Measurements from ENCODE around the gene ARHGAP15. TPM values are rescaled to one million over a fixed set of nuclear protein-coding genes. Genes with fewer than 3 reads are reported as not detected.

The ARHGAP15 gene
- total and polyA plus RNA-seq, 5 experiments from 2014 or later, result 130 to 299 (median 217) TPM

GRCh38 chr2:143123911-143124310 is 5.3 kb upstream of the ARHGAP15 start:
- Mint-ChIP-seq H3K4me1 (peaks cover 10 to 31% (median 25%) of the 10 kb centered on the region in 4 donors), H3K27me3 (no peaks in the 10 kb centered on the region), H3K4me3 (no peak overlapping the region), H3K27ac (no peak overlapping the region), H3K9me3 (no peaks in the 10 kb centered on the region), H3K36me3 (no peaks in the 10 kb centered on the region)
- POLR2A ChIA-PET, result interaction anchor here (0.6 to 1.6 kb wide), 2 partner anchors 11 to 15 kb away, joined by 3 to 5 read pairs; no protein-coding TSS in a partner anchor
- ATAC-seq (no peak), DNase-seq (no peak)

- Mint-ChIP-seq H3K27me3 (no peaks in the 10 kb centered on the region), H3K27ac (peak overlapping the region in 1 of 10 donors; percentile 81), H3K4me1 (peaks cover 11 to 32% (median 24%) of the 10 kb centered on the region in 4 donors), H3K36me3 (no peaks in the 10 kb centered on the region), H3K4me3 (peak overlapping the region in 3 of 10 donors; percentile 60 to 64 (median 64)), H3K9me3 (no peaks in the 10 kb centered on the region)
- DNase-seq (no peak), ATAC-seq (no peak)
- POLR2A ChIA-PET, result interaction anchor here (0.6 to 1.6 kb wide), 3 partner anchors 12 to 18 kb away, joined by 3 to 5 read pairs (median 4); no protein-coding TSS in a partner anchor
These were observed 4.8 kb upstream of the ARHGAP15 start for GRCh38 chr2:143124445-143124844.

DNA sequence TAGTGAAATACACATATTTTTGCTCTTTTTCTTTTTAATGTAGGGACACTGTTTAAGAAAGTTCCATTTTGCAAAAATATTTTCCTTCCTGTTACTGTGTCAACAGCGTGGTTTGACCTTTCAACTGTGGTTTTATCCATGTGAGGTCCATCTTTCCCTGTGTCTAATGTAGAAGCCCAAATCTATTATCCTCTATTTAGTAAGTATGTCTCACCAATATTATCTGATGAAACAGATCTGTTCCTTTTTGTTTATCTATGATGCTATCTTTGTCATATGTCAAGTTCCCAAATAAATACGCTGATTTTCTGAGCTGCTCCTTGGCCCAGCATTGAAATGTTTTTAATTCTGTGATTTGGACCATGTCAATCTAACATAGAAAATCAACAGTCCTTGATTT is 3.5 kb upstream of the ARHGAP15 start:
- Mint-ChIP-seq H3K36me3 (no peaks in the 10 kb centered on the region), H3K4me1 (peaks cover 11 to 32% (median 21%) of the 10 kb centered on the region in 4 donors), H3K9me3 (no peaks in the 10 kb centered on the region), H3K4me3 (peak overlapping the region in 9 of 10 donors; percentile 23 to 60 (median 55)), H3K27ac (peak overlapping the region in 7 of 10 donors; percentile 65 to 99 (median 87)), H3K27me3 (no peaks in the 10 kb centered on the region)
- no peak for DNase-seq
- ATAC-seq, result no peak
- POLR2A ChIA-PET, result interaction anchor here (0.9 kb wide), 1 partner anchor 132 kb away, joined by 3 read pairs; no protein-coding TSS in a partner anchor

- POLR2A ChIA-PET, result interaction anchor here (0.8 to 2.9 kb wide), 3 partner anchors 9 to 27 kb away, joined by 3 to 10 read pairs (median 3); no protein-coding TSS in a partner anchor
- Mint-ChIP-seq H3K4me3 (peak overlapping the region; percentile 42 to 85 (median 72)), H3K27ac (peak overlapping the region in 9 of 10 donors; percentile 7 to 90 (median 80)), H3K27me3 (no peaks in the 10 kb centered on the region), H3K4me1 (peaks cover 26 to 75% (median 64%) of the 10 kb centered on the region in 4 donors), H3K36me3 (peaks cover 10 to 36% (median 11%) of the 10 kb centered on the region in 3 donors), H3K9me3 (peaks cover 0 to 3% (median 0%) of the 10 kb centered on the region in 9 donors)
- DNase-seq (no peak), ATAC-seq (no peak)
These were observed 3.1 kb downstream of the ARHGAP15 start for GRCh38 chr2:143132355-143132754.

DNA sequence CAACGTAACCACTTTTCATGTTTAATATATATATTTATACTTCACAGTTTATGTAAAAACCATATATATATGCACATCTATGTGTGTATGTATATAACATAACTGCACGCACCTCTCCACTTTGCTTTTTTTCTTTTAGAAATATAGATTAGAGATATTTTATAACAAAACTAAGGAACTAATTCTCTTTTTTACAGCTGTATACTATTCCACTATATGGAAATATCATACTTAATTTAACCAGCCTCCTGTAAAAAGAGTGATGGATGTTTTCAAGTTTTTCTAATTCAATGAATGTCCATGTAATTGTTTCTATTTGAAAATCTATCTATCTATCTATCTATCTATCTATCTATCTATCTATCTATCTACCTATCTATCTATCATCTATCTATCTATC is 4.6 kb downstream of the ARHGAP15 start:
- no peaks in the 10 kb centered on the region for H3K27me3 Mint-ChIP-seq
- peaks cover 10 to 36% (median 11%) of the 10 kb centered on the region in 3 donors for H3K36me3 Mint-ChIP-seq
- H3K27ac Mint-ChIP-seq, result peak overlapping the region in 5 of 10 donors; percentile 44 to 85 (median 76)
- peaks cover 26 to 76% (median 67%) of the 10 kb centered on the region in 4 donors for H3K4me1 Mint-ChIP-seq
- POLR2A ChIA-PET, result interaction anchor here (0.6 kb wide), 1 partner anchor 16 kb away, joined by 4 read pairs; no protein-coding TSS in a partner anchor
- H3K9me3 Mint-ChIP-seq, result peaks cover 0 to 3% (median 0%) of the 10 kb centered on the region in 9 donors
- H3K4me3 Mint-ChIP-seq, result peak overlapping the region in 6 of 10 donors; percentile 23 to 66 (median 42)
- DNase-seq (no peak), ATAC-seq (no peak)

DNA sequence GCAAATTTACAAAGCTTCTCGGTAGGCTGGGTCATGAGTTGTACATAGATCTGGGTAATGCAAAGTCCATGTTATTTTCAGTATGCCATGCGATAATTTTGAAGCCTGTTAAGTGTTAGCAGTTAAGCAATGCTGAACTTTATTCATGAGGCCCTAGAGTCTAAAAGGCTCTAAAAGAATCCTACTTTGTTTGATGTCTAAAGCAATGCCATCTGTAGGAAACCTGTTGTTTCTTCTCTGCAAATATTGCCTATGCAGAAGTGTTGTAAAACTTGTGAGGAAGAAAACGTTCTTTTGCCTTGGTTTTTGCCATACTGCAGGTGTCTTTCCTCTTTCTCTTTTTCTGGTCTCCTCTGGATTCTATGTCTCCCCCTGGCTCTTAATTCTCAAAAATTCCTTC is 9.1 kb downstream of the ARHGAP15 start:
- POLR2A ChIA-PET, result interaction anchor here (0.8 to 1.0 kb wide), 2 partner anchors 10 to 11 kb away, joined by 3 read pairs; no protein-coding TSS in a partner anchor
- Mint-ChIP-seq H3K27ac (peak overlapping the region in 7 of 10 donors; percentile 22 to 87 (median 50)), H3K4me1 (peaks cover 40 to 93% (median 85%) of the 10 kb centered on the region in 4 donors), H3K36me3 (peaks cover 6 to 41% (median 13%) of the 10 kb centered on the region in 3 donors), H3K27me3 (no peaks in the 10 kb centered on the region), H3K9me3 (peaks cover 0 to 3% (median 0%) of the 10 kb centered on the region in 9 donors), H3K4me3 (peak overlapping the region in 6 of 10 donors; percentile 15 to 55 (median 45))
- no peak for ATAC-seq
- DNase-seq, result no peak

GRCh38 chr2:143139835-143140393 is 10.7 kb downstream of the ARHGAP15 start:
- POLR2A ChIA-PET, result no interaction called here
- Mint-ChIP-seq H3K9me3 (no peaks in the 10 kb centered on the region), H3K4me1 (peaks cover 38 to 95% (median 92%) of the 10 kb centered on the region in 4 donors), H3K27me3 (no peaks in the 10 kb centered on the region), H3K4me3 (peak overlapping the region; percentile 18 to 83 (median 62)), H3K36me3 (peaks cover 0 to 42% (median 17%) of the 10 kb centered on the region in 3 donors), H3K27ac (peak overlapping the region; percentile 26 to 91 (median 70))
- ATAC-seq (peak; percentile 43 to 56), DNase-seq (no peak)

GRCh38 chr2:143140864-143141661 is 11.8 kb downstream of the ARHGAP15 start:
- peak overlapping the region; percentile 18 to 83 (median 62) for H3K4me3 Mint-ChIP-seq
- POLR2A ChIA-PET, result interaction anchor here (2.3 kb wide), 1 partner anchor 10 kb away, joined by 10 read pairs; no protein-coding TSS in a partner anchor
- H3K27me3 Mint-ChIP-seq, result no peaks in the 10 kb centered on the region
- peaks cover 0 to 40% (median 15%) of the 10 kb centered on the region in 3 donors for H3K36me3 Mint-ChIP-seq
- no peak for DNase-seq
- peaks cover 37 to 94% (median 89%) of the 10 kb centered on the region in 4 donors for H3K4me1 Mint-ChIP-seq
- peak overlapping the region; percentile 22 to 91 (median 78) for H3K27ac Mint-ChIP-seq
- peak in 1 of 2 donors; percentile 65 for ATAC-seq
- no peaks in the 10 kb centered on the region for H3K9me3 Mint-ChIP-seq

- Mint-ChIP-seq H3K27ac (peak overlapping the region in 9 of 10 donors; percentile 2 to 91 (median 53)), H3K4me3 (peak overlapping the region in 4 of 10 donors; percentile 3 to 51 (median 28)), H3K36me3 (peaks cover 0 to 33% (median 13%) of the 10 kb centered on the region in 3 donors), H3K9me3 (no peaks in the 10 kb centered on the region), H3K27me3 (no peaks in the 10 kb centered on the region), H3K4me1 (peaks cover 44 to 94% (median 91%) of the 10 kb centered on the region in 4 donors)
- ATAC-seq (peak in 1 of 2 donors; percentile 56), DNase-seq (no peak)
- POLR2A ChIA-PET, result interaction anchor here (1.0 to 2.3 kb wide), 3 partner anchors 11 to 18 kb away, joined by 4 to 10 read pairs (median 5); no protein-coding TSS in a partner anchor
These were observed 13.4 kb downstream of the ARHGAP15 start for GRCh38 chr2:143142598-143142997.

DNA sequence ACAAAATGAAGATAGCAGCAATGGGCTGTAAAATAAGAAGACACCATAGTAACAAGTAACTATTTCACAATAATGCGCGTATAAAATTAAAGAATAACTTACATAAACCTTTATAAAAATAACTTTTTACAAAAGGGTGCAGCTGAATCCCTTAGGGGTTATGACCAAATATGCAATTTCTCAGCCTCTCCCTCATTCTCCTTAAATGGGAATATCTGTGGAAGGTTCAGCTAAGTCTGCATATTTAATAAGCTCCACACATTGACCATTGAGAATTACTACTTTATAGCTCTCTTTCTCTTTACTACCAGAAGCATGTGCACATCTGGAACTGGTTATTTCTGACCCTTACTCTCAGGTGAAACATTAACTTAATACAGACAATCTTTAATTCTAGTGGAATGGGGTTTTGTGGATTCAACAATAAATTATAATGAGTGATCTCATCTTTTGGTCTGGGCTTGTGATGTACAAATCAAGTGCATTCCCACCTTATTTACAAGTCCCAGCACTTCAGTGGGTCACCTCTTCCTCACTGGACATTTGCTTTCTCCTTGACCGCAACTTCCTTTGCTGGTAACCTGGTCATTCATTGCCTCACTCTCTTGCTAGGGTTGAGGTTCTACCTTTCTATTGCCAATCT is 15.7 kb downstream of the ARHGAP15 start:
- H3K36me3 Mint-ChIP-seq, result peaks cover 0 to 33% (median 11%) of the 10 kb centered on the region in 3 donors
- no peaks in the 10 kb centered on the region for H3K27me3 Mint-ChIP-seq
- peaks cover 46 to 94% (median 89%) of the 10 kb centered on the region in 4 donors for H3K4me1 Mint-ChIP-seq
- peak overlapping the region in 7 of 10 donors; percentile 13 to 59 (median 34) for H3K4me3 Mint-ChIP-seq
- POLR2A ChIA-PET, result interaction anchor here (1.6 kb wide), 1 partner anchor 15 kb away, joined by 3 read pairs; no protein-coding TSS in a partner anchor
- H3K27ac Mint-ChIP-seq, result peak overlapping the region in 9 of 10 donors; percentile 26 to 87 (median 58)
- ATAC-seq (no peak), DNase-seq (no peak)
- no peaks in the 10 kb centered on the region for H3K9me3 Mint-ChIP-seq

GRCh38 chr2:143146366-143146765 is 17.1 kb downstream of the ARHGAP15 start:
- ATAC-seq (no peak), DNase-seq (no peak)
- Mint-ChIP-seq H3K36me3 (peaks cover 0 to 24% (median 11%) of the 10 kb centered on the region in 3 donors), H3K27ac (peak overlapping the region in 9 of 10 donors; percentile 29 to 79 (median 63)), H3K27me3 (no peaks in the 10 kb centered on the region), H3K4me1 (peaks cover 42 to 94% (median 89%) of the 10 kb centered on the region in 4 donors), H3K4me3 (peak overlapping the region in 5 of 10 donors; percentile 1 to 26 (median 3)), H3K9me3 (no peaks in the 10 kb centered on the region)
- POLR2A ChIA-PET, result no interaction called here

Measured in naive thymus-derived CD8-positive, alpha-beta T cell (primary cell).